Measurements from ENCODE around the gene HPSE2.

DNA sequence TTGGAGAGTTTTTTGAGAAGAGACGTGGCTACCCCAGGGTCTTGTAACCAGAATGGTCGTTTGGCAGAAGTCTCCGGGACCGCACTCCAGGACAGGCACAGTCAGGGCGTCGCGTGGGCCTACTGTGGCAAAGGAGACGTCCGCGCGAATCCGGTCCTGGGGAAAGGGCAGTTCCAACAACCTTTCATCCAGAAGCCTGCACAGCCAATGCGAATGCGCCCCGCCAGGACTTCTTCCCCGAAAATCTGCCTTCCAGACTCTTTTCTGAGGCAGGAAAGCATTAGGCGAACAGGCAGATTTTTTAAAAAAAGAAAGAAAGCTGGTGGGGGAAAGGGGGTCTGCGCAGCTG is 2.0 kb downstream of the HPSE2 start:
- TF ChIP-seq, protein P1, sequence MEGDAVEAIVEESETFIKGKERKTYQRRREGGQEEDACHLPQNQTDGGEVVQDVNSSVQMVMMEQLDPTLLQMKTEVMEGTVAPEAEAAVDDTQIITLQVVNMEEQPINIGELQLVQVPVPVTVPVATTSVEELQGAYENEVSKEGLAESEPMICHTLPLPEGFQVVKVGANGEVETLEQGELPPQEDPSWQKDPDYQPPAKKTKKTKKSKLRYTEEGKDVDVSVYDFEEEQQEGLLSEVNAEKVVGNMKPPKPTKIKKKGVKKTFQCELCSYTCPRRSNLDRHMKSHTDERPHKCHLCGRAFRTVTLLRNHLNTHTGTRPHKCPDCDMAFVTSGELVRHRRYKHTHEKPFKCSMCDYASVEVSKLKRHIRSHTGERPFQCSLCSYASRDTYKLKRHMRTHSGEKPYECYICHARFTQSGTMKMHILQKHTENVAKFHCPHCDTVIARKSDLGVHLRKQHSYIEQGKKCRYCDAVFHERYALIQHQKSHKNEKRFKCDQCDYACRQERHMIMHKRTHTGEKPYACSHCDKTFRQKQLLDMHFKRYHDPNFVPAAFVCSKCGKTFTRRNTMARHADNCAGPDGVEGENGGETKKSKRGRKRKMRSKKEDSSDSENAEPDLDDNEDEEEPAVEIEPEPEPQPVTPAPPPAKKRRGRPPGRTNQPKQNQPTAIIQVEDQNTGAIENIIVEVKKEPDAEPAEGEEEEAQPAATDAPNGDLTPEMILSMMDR (IDR thresholded peaks at IDR 0.05) = no peak
- TF ChIP-seq TCF7L2 (IDR thresholded peaks at IDR 0.05; ENCODE audit: low read depth, low read length) = no peak
- TF ChIP-seq, protein P2, sequence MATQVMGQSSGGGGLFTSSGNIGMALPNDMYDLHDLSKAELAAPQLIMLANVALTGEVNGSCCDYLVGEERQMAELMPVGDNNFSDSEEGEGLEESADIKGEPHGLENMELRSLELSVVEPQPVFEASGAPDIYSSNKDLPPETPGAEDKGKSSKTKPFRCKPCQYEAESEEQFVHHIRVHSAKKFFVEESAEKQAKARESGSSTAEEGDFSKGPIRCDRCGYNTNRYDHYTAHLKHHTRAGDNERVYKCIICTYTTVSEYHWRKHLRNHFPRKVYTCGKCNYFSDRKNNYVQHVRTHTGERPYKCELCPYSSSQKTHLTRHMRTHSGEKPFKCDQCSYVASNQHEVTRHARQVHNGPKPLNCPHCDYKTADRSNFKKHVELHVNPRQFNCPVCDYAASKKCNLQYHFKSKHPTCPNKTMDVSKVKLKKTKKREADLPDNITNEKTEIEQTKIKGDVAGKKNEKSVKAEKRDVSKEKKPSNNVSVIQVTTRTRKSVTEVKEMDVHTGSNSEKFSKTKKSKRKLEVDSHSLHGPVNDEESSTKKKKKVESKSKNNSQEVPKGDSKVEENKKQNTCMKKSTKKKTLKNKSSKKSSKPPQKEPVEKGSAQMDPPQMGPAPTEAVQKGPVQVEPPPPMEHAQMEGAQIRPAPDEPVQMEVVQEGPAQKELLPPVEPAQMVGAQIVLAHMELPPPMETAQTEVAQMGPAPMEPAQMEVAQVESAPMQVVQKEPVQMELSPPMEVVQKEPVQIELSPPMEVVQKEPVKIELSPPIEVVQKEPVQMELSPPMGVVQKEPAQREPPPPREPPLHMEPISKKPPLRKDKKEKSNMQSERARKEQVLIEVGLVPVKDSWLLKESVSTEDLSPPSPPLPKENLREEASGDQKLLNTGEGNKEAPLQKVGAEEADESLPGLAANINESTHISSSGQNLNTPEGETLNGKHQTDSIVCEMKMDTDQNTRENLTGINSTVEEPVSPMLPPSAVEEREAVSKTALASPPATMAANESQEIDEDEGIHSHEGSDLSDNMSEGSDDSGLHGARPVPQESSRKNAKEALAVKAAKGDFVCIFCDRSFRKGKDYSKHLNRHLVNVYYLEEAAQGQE (IDR thresholded peaks at IDR 0.05; ENCODE audit: insufficient read depth in 1 of 2, low read depth in 2 of 2, low read length in 1 of 2) = no peak
- no peak for TF ChIP-seq POLR2AphosphoS5 (IDR thresholded peaks at IDR 0.05; ENCODE audit: low read depth, low read length)
- no peak for TF ChIP-seq SIN3A (IDR thresholded peaks at IDR 0.05; ENCODE audit: borderline replicate concordance, insufficient read depth, low read depth, low read length)
